C4-2B (cell line): Measurements from ENCODE around the gene FAHD2A.

Source experiments
- H3K27ac ChIP-seq: fragments of 450-650 bp; 2 replicates; pipeline ENCODE4 v1.5.1; 2017
- CTCF ChIP-seq: fragments of 450-650 bp; conservative IDR thresholded peaks from 2 replicates; pipeline ENCODE4 v1.5.1; 2017; ENCODE audit warnings: mild to moderate bottlenecking
- ZFX ChIP-seq: fragments of 450-650 bp; IDR thresholded peaks from 2 replicates; pipeline ENCODE4 v1.6.1; 2017

The FAHD2A gene

GRCh38 chr2:95356821-95357700 lies 45.4 kb upstream of the FAHD2A start:
- no peak overlapping the region for H3K27ac ChIP-seq
- TF ChIP-seq CTCF (no peak), ZFX (no peak)

- no peak overlapping the region for H3K27ac ChIP-seq
- TF ChIP-seq ZFX (no peak), CTCF (no peak)
Observed at GRCh38 chr2:95357717-95358280, 44.7 kb upstream of the FAHD2A start.

- H3K27ac ChIP-seq: no peak overlapping the region
- no peak for TF ChIP-seq ZFX
- TF ChIP-seq CTCF: no peak
Observed at GRCh38 chr2:95359031-95359430, 43.5 kb upstream of the FAHD2A start.

GRCh38 chr2:95359501-95359930 lies 43.0 kb upstream of the FAHD2A start:
- H3K27ac ChIP-seq: no peak overlapping the region
- TF ChIP-seq CTCF (no peak), ZFX (no peak)

GRCh38 chr2:95361216-95361980 lies 41.1 kb upstream of the FAHD2A start:
- no peak overlapping the region for H3K27ac ChIP-seq
- TF ChIP-seq CTCF (no peak), ZFX (no peak)

GRCh38 chr2:95362486-95362885 lies 40.0 kb upstream of the FAHD2A start:
- TF ChIP-seq ZFX (no peak), CTCF (no peak)
- no peak overlapping the region for H3K27ac ChIP-seq

- no peak for TF ChIP-seq ZFX
- no peak for TF ChIP-seq CTCF
- no peak overlapping the region for H3K27ac ChIP-seq
Observed at GRCh38 chr2:95366514-95366913, 36.0 kb upstream of the FAHD2A start.
